HEK293 (cell line): Measurements from ENCODE around the gene TSPOAP1.
A peak's percentile ranks its signal among the peaks of the same experiment; 100 is the strongest.

ENCODE experiments used
- CTCF ChIA-PET: fragments of 350-600 bp; formaldehyde crosslinking; extraction: SDS; loops from one replicate; lab custom pipeline; 2021; ENCODE audit warnings: antibody characterized with exemption; lab: Yijun Ruan, JAX
- POLR2A ChIA-PET: fragments of 300-600 bp; formaldehyde crosslinking; extraction: SDS; loops from one replicate; lab custom pipeline; 2020; ENCODE audit warnings: antibody characterized with exemption, inconsistent platforms; lab: Yijun Ruan, JAX
- H3K27ac ChIP-seq: fragments of 200-500 bp; sonication (Bioruptor generic); 2 replicates; pipeline ENCODE4 v1.5.1; 2014; ENCODE audit warnings: low read depth, low read length, control low read depth, inconsistent platforms; ENCODE audit errors: extremely low read depth
- H3K36me3 ChIP-seq, 2 experiments: fragments of 200-500 bp in 1 of 2; sonication (Bioruptor generic) in 1 of 2; 1 replicate in 1 of 2; 2 replicates in 1 of 2; pipeline ENCODE4 v1.5.1; 2014 to 2017; ENCODE audit warnings: inconsistent platforms in 2 of 2, low read length in 2 of 2; ENCODE audit not compliant: control insufficient read depth in 2 of 2, insufficient read depth in 1 of 2
- H3K4me1 ChIP-seq: fragments of 200-500 bp; sonication (Bioruptor generic); 2 replicates; pipeline ENCODE4 v1.5.1; 2014; ENCODE audit warnings: mild to moderate bottlenecking, low read length, inconsistent platforms; ENCODE audit not compliant: control insufficient read depth, insufficient read depth
- H3K4me3 ChIP-seq: 2 replicates; pipeline ENCODE4 v1.5.1; 2011; ENCODE audit warnings: low read depth, mild to moderate bottlenecking, control low read depth, low read length, moderate library complexity
- H3K9me3 ChIP-seq: fragments of 200-500 bp; sonication (Bioruptor generic); 2 replicates; pipeline ENCODE4 v1.5.1; 2014; ENCODE audit warnings: low read depth, low read length, inconsistent platforms; ENCODE audit not compliant: control insufficient read depth, insufficient read depth
- SETDB1 ChIP-seq: IDR thresholded peaks from one replicate; pipeline ENCODE4 v1.6.1; 2017; ENCODE audit warnings: mild to moderate bottlenecking, low read length, moderate library complexity, mixed read lengths; ENCODE audit not compliant: insufficient read length
- SP7 ChIP-seq: fragments of 450-650 bp; formaldehyde crosslinking; IDR thresholded peaks from 2 replicates; pipeline ENCODE4 v1.5.1; 2016; ENCODE audit warnings: missing biosample characterization, missing genetic modification characterization
- ZBTB7A ChIP-seq: fragments of 450-650 bp; formaldehyde crosslinking; IDR thresholded peaks from 2 replicates; pipeline ENCODE4 v1.5.1; 2016; ENCODE audit warnings: low read depth, missing biosample characterization, missing genetic modification characterization
- ZFP3 ChIP-seq: fragments of 450-650 bp; formaldehyde crosslinking; IDR thresholded peaks from 2 replicates; pipeline ENCODE4 v1.5.1; 2016; ENCODE audit warnings: low read depth, missing biosample characterization, missing genetic modification characterization
- ZNF140 ChIP-seq: fragments of 450-650 bp; formaldehyde crosslinking; IDR thresholded peaks from 2 replicates; pipeline ENCODE4 v1.5.1; 2016; ENCODE audit warnings: missing biosample characterization, missing genetic modification characterization
- ZNF157 ChIP-seq: fragments of 450-650 bp; formaldehyde crosslinking; IDR thresholded peaks from 2 replicates; pipeline ENCODE4 v1.5.1; 2016; ENCODE audit warnings: missing biosample characterization, missing genetic modification characterization
- ZNF335 ChIP-seq: fragments of 450-650 bp; formaldehyde crosslinking; conservative IDR thresholded peaks from 2 replicates; pipeline ENCODE4 v1.5.1; 2016; ENCODE audit warnings: missing biosample characterization, missing genetic modification characterization
- ZNF341 ChIP-seq: fragments of 450-650 bp; formaldehyde crosslinking; IDR thresholded peaks from 2 replicates; pipeline ENCODE4; 2016; ENCODE audit warnings: low read depth, missing biosample characterization, missing genetic modification characterization
- ZNF391 ChIP-seq: fragments of 450-650 bp; formaldehyde crosslinking; IDR thresholded peaks from 2 replicates; pipeline ENCODE4 v1.5.1; 2016; ENCODE audit warnings: low read depth, missing biosample characterization, missing genetic modification characterization, borderline replicate concordance
- ZNF48 ChIP-seq: fragments of 450-650 bp; formaldehyde crosslinking; IDR thresholded peaks from 2 replicates; pipeline ENCODE4 v1.5.1; 2016; ENCODE audit warnings: missing biosample characterization, missing genetic modification characterization
- ZNF514 ChIP-seq: fragments of 450-650 bp; formaldehyde crosslinking; IDR thresholded peaks from 2 replicates; pipeline ENCODE4 v1.5.1; 2016; ENCODE audit warnings: missing biosample characterization, missing genetic modification characterization
- ZNF529 ChIP-seq: fragments of 450-650 bp; formaldehyde crosslinking; IDR thresholded peaks from 2 replicates; pipeline ENCODE4 v1.5.1; 2017; ENCODE audit warnings: missing genetic modification characterization, missing biosample characterization; ENCODE audit not compliant: insufficient replicate concordance
- ZNF548 ChIP-seq: fragments of 450-650 bp; formaldehyde crosslinking; IDR thresholded peaks from 2 replicates; pipeline ENCODE4 v1.5.1; 2016; ENCODE audit warnings: missing biosample characterization, missing genetic modification characterization
- ZNF626 ChIP-seq: fragments of 450-650 bp; sonication (Bioruptor Pico); formaldehyde crosslinking; IDR thresholded peaks from 2 replicates; pipeline ENCODE4 v1.5.1; 2018; ENCODE audit warnings: missing biosample characterization, missing genetic modification characterization, inconsistent platforms
- TF ChIP-seq, protein P1 (sequence below): fragments of 450-650 bp; formaldehyde crosslinking; IDR thresholded peaks from 2 replicates; pipeline ENCODE4 v1.5.1; 2016; ENCODE audit warnings: missing biosample characterization, missing genetic modification characterization, borderline replicate concordance
- TF ChIP-seq, protein P2 (sequence below): fragments of 450-650 bp; formaldehyde crosslinking; IDR thresholded peaks from 2 replicates; pipeline ENCODE4 v1.5.1; 2016; ENCODE audit warnings: missing biosample characterization, missing genetic modification characterization
- TF ChIP-seq, protein P3 (sequence below): fragments of 450-650 bp; IDR thresholded peaks from 2 replicates; pipeline ENCODE4 v1.5.1; 2018; ENCODE audit warnings: missing biosample characterization, missing genetic modification characterization
- TF ChIP-seq, protein P4 (sequence below): fragments of 450-650 bp; formaldehyde crosslinking; IDR thresholded peaks from 2 replicates; pipeline ENCODE4 v1.5.1; 2016; ENCODE audit warnings: missing biosample characterization, missing genetic modification characterization
- TF ChIP-seq, protein P5 (sequence below): fragments of 450-650 bp; formaldehyde crosslinking; IDR thresholded peaks from 2 replicates; pipeline ENCODE4 v1.5.1; 2017; ENCODE audit warnings: missing biosample characterization, missing genetic modification characterization

Gene TSPOAP1

DNA sequence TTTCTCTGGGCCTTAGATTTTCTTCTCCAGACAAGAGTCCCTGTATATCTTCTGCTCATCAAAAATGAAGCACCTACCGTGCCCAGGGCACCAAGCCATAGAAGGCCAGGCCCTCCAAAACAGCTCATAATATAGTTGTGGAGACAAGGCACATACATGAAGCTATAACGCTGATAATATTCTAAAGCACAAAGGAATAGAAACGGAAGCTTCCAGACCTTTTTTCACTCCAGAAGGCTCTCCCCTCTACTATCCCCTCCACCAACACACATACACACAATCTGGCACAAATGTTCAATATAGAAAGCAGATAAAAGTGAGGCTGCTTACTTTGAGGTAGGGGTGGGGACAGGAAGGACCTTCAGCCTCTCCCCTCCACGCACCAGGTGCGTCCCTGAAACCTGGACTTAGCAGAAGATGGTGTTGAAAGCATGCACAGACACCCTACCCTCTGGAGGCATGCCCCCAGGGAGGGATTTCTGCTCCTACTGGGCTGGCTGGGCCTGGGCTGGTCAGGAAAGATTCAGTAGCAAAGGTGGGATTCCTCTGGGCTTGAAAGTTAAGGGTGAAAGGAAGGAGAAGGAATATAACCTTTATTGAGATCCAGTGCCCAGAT, 37.5 kb upstream of the TSPOAP1 start:
- POLR2A ChIA-PET, result interaction anchor here (1.0 kb wide), 1 partner anchor 14 kb away, joined by 3 read pairs; the partner anchor contains the start of gene SUPT4H1
- H3K9me3 ChIP-seq, result no peaks in the 10 kb centered on the region
- TF ChIP-seq, protein P1, sequence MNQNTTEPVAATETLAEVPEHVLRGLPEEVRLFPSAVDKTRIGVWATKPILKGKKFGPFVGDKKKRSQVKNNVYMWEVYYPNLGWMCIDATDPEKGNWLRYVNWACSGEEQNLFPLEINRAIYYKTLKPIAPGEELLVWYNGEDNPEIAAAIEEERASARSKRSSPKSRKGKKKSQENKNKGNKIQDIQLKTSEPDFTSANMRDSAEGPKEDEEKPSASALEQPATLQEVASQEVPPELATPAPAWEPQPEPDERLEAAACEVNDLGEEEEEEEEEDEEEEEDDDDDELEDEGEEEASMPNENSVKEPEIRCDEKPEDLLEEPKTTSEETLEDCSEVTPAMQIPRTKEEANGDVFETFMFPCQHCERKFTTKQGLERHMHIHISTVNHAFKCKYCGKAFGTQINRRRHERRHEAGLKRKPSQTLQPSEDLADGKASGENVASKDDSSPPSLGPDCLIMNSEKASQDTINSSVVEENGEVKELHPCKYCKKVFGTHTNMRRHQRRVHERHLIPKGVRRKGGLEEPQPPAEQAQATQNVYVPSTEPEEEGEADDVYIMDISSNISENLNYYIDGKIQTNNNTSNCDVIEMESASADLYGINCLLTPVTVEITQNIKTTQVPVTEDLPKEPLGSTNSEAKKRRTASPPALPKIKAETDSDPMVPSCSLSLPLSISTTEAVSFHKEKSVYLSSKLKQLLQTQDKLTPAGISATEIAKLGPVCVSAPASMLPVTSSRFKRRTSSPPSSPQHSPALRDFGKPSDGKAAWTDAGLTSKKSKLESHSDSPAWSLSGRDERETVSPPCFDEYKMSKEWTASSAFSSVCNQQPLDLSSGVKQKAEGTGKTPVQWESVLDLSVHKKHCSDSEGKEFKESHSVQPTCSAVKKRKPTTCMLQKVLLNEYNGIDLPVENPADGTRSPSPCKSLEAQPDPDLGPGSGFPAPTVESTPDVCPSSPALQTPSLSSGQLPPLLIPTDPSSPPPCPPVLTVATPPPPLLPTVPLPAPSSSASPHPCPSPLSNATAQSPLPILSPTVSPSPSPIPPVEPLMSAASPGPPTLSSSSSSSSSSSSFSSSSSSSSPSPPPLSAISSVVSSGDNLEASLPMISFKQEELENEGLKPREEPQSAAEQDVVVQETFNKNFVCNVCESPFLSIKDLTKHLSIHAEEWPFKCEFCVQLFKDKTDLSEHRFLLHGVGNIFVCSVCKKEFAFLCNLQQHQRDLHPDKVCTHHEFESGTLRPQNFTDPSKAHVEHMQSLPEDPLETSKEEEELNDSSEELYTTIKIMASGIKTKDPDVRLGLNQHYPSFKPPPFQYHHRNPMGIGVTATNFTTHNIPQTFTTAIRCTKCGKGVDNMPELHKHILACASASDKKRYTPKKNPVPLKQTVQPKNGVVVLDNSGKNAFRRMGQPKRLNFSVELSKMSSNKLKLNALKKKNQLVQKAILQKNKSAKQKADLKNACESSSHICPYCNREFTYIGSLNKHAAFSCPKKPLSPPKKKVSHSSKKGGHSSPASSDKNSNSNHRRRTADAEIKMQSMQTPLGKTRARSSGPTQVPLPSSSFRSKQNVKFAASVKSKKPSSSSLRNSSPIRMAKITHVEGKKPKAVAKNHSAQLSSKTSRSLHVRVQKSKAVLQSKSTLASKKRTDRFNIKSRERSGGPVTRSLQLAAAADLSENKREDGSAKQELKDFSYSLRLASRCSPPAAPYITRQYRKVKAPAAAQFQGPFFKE, result no peak
- TF ChIP-seq, protein P2, sequence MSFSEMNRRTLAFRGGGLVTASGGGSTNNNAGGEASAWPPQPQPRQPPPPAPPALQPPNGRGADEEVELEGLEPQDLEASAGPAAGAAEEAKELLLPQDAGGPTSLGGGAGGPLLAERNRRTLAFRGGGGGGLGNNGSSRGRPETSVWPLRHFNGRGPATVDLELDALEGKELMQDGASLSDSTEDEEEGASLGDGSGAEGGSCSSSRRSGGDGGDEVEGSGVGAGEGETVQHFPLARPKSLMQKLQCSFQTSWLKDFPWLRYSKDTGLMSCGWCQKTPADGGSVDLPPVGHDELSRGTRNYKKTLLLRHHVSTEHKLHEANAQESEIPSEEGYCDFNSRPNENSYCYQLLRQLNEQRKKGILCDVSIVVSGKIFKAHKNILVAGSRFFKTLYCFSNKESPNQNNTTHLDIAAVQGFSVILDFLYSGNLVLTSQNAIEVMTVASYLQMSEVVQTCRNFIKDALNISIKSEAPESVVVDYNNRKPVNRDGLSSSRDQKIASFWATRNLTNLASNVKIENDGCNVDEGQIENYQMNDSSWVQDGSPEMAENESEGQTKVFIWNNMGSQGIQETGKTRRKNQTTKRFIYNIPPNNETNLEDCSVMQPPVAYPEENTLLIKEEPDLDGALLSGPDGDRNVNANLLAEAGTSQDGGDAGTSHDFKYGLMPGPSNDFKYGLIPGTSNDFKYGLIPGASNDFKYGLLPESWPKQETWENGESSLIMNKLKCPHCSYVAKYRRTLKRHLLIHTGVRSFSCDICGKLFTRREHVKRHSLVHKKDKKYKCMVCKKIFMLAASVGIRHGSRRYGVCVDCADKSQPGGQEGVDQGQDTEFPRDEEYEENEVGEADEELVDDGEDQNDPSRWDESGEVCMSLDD, result no peak
- TF ChIP-seq ZNF391 (tag by site-specific recombination) (no peak), ZNF335 (tag by site-specific recombination) (no peak), ZBTB7A (no peak), SETDB1 (no peak), ZNF514 (no peak), ZNF341 (tag by site-specific recombination) (no peak), ZNF140 (tag by site-specific recombination) (no peak), ZNF548 (tag by site-specific recombination) (no peak)
- TF ChIP-seq, protein P3, sequence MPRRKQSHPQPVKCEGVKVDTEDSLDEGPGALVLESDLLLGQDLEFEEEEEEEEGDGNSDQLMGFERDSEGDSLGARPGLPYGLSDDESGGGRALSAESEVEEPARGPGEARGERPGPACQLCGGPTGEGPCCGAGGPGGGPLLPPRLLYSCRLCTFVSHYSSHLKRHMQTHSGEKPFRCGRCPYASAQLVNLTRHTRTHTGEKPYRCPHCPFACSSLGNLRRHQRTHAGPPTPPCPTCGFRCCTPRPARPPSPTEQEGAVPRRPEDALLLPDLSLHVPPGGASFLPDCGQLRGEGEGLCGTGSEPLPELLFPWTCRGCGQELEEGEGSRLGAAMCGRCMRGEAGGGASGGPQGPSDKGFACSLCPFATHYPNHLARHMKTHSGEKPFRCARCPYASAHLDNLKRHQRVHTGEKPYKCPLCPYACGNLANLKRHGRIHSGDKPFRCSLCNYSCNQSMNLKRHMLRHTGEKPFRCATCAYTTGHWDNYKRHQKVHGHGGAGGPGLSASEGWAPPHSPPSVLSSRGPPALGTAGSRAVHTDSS, result no peak
- H3K4me3 ChIP-seq, result no peak overlapping the region
- no peak overlapping the region for H3K27ac ChIP-seq
- CTCF ChIA-PET, result interaction anchor here (1.3 kb wide), 1 partner anchor 51 kb away, joined by 3 read pairs; the partner anchor contains the start of gene RNF43
- H3K36me3 ChIP-seq, result peaks cover 0 to 43% of the 10 kb centered on the region in 2 experiments; a peak in 2 of 3 replicates
- H3K4me1 ChIP-seq, result no peaks in the 10 kb centered on the region

DNA sequence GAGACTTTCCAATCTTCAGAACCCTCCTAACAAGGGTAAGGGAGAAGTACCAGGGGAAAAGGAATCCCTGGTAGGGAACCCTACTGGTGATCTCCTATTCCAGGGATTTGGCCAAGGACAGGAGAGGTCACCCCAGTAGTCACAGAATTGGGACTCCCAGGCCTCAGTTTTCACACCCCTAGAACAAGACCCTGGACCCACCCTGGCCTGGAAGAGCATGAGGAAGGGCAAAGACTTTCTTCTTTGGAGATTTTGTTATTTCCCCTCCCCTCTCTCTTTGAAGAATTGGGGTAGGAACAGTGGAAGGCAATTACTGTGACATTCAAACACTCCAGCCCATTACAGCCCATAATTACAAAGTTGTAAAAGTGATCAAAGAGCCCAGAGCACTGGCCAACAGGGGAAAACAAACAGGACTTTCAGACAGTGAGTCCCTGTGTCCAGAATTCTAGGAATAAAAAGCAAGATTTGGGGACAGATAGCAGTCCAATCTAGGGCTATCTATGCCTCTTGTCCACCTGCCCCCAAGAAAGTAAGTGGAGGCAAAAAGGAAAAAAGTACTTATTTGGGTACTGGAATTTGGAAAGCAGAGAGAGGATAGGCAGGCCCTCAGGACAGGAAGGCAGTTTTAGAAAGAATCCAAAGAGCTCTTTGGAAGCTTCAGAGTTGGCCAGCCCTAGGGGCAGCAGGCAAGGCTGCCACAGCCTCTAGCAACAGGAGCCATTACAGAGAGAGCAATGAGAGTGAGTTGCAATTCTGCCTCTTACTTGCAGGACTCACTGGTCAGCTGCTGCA, 36.8 kb upstream of the TSPOAP1 start:
- peaks cover 0 to 43% of the 10 kb centered on the region in 2 experiments; a peak in 2 of 3 replicates for H3K36me3 ChIP-seq
- H3K4me1 ChIP-seq, result no peaks in the 10 kb centered on the region
- no peaks in the 10 kb centered on the region for H3K9me3 ChIP-seq
- no peak overlapping the region for H3K4me3 ChIP-seq
- ChIA-PET POLR2A (interaction anchor here (0.5 to 5.2 kb wide), 3 partner anchors 13 to 58 kb away, joined by 3 to 28 read pairs (median 7); partner anchors contain the start of gene SUPT4H1), CTCF (no interaction called here)
- peak overlapping the region; percentile 12; the same call in 1 of the 2 replicates for H3K27ac ChIP-seq
- TF ChIP-seq ZNF48 (tag by site-specific recombination) (no peak), ZNF529 (no peak), ZNF626 (tag by site-specific recombination) (no peak), ZNF157 (no peak), ZFP3 (tag by site-specific recombination) (no peak), SP7 (tag by site-specific recombination) (peak; percentile 82; the same call in 1 of the 2 replicates)
- TF ChIP-seq, protein P4, sequence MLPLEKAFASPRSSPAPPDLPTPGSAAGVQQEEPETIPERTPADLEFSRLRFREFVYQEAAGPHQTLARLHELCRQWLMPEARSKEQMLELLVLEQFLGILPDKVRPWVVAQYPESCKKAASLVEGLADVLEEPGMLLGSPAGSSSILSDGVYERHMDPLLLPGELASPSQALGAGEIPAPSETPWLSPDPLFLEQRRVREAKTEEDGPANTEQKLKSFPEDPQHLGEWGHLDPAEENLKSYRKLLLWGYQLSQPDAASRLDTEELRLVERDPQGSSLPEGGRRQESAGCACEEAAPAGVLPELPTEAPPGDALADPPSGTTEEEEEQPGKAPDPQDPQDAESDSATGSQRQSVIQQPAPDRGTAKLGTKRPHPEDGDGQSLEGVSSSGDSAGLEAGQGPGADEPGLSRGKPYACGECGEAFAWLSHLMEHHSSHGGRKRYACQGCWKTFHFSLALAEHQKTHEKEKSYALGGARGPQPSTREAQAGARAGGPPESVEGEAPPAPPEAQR, result no peak
- TF ChIP-seq, protein P5, sequence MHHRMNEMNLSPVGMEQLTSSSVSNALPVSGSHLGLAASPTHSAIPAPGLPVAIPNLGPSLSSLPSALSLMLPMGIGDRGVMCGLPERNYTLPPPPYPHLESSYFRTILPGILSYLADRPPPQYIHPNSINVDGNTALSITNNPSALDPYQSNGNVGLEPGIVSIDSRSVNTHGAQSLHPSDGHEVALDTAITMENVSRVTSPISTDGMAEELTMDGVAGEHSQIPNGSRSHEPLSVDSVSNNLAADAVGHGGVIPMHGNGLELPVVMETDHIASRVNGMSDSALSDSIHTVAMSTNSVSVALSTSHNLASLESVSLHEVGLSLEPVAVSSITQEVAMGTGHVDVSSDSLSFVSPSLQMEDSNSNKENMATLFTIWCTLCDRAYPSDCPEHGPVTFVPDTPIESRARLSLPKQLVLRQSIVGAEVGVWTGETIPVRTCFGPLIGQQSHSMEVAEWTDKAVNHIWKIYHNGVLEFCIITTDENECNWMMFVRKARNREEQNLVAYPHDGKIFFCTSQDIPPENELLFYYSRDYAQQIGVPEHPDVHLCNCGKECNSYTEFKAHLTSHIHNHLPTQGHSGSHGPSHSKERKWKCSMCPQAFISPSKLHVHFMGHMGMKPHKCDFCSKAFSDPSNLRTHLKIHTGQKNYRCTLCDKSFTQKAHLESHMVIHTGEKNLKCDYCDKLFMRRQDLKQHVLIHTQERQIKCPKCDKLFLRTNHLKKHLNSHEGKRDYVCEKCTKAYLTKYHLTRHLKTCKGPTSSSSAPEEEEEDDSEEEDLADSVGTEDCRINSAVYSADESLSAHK, result no peak
